Measurements from ENCODE around the gene PRDM16.

The PRDM16 gene

DNA sequence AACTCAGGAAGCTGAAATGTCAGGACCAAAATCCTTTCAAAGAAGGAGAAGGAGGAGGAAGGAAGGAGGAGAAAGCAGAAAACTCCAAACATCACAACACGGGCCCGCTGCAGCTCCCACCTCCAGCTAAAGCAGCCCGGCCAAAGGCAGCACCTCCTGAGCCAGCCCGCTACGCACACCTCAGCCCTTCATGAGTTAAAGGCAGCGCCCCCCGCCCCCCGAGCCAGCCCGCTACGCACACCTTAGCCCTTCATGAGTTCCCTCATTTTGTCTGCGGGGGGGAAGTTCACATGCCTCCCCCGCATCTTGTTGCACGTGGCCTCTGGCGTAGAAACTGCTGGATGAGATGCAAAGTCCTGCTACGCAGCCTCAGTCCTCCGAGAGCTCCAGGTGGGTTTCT lies 294.8 kb downstream of the PRDM16 start:
- Histone ChIP-seq H3K27me3 (ENCODE audit: insufficient read depth, low read length, poor library complexity, severe bottlenecking) (no peaks in the 10 kb centered on the region), H3K4me2 (ENCODE audit: low read depth, low read length, poor library complexity, severe bottlenecking) (no peak overlapping the region), H4K20me1 (ENCODE audit: insufficient read depth, low read length, poor library complexity, severe bottlenecking) (no peaks in the 10 kb centered on the region)

GRCh38 chr1:3364551-3364950 lies 295.5 kb downstream of the PRDM16 start:
- H3K9me3 ChIP-seq (ENCODE audit: insufficient read depth, low read depth, low read length), result no peaks in the 10 kb centered on the region
- H3K27me3 ChIP-seq (ENCODE audit: insufficient read depth, low read length, poor library complexity, severe bottlenecking), result no peaks in the 10 kb centered on the region
- H3K79me2 ChIP-seq (ENCODE audit: insufficient read depth, low read length), result no peaks in the 10 kb centered on the region
- TF ChIP-seq CTCF (conservative IDR thresholded peaks at IDR 0.05; ENCODE audit: low read length) (no peak), EZH2phosphoT487 (IDR thresholded peaks at IDR 0.05; ENCODE audit: borderline replicate concordance) (no peak)
- H3K9me2 ChIP-seq (replicated peaks; ENCODE audit: low read depth, low read length), result no peaks in the 10 kb centered on the region
- no peak overlapping the region for H2AFZ ChIP-seq (ENCODE audit: low read length)
- H3F3A ChIP-seq (ENCODE audit: low read depth), result no peaks in the 10 kb centered on the region
- no peaks in the 10 kb centered on the region for H3K4me1 ChIP-seq (ENCODE audit: insufficient read depth, low read length, poor library complexity, severe bottlenecking)
- H3K36me3 ChIP-seq (ENCODE audit: insufficient read depth, low read length), result no peaks in the 10 kb centered on the region
- no peak overlapping the region for H3K4me2 ChIP-seq (ENCODE audit: low read depth, low read length, poor library complexity, severe bottlenecking)
- H4K20me1 ChIP-seq (ENCODE audit: insufficient read depth, low read length, poor library complexity, severe bottlenecking), result no peaks in the 10 kb centered on the region
- H3K4me3 ChIP-seq (ENCODE audit: low read length, poor library complexity, severe bottlenecking), result no peak overlapping the region
- H3K9ac ChIP-seq (ENCODE audit: low read depth, low read length, poor library complexity, severe bottlenecking), result no peak overlapping the region

More for the DNA sequence above, 294.8 kb downstream of the PRDM16 start:
- Histone ChIP-seq H3K4me3 (ENCODE audit: low read length, poor library complexity, severe bottlenecking) (no peak overlapping the region), H2AFZ (ENCODE audit: low read length) (no peak overlapping the region), H3K79me2 (ENCODE audit: insufficient read depth, low read length) (no peaks in the 10 kb centered on the region), H3K4me1 (ENCODE audit: insufficient read depth, low read length, poor library complexity, severe bottlenecking) (no peaks in the 10 kb centered on the region), H3K9ac (ENCODE audit: low read depth, low read length, poor library complexity, severe bottlenecking) (no peak overlapping the region), H3K9me3 (ENCODE audit: insufficient read depth, low read depth, low read length) (no peaks in the 10 kb centered on the region), H3K36me3 (ENCODE audit: insufficient read depth, low read length) (peaks cover 2% of the 10 kb centered on the region; the same call in 1 of the 2 replicates), H3K9me2 (replicated peaks; ENCODE audit: low read depth, low read length) (no peaks in the 10 kb centered on the region), H3F3A (ENCODE audit: low read depth) (no peaks in the 10 kb centered on the region)
- TF ChIP-seq EZH2phosphoT487 (IDR thresholded peaks at IDR 0.05; ENCODE audit: borderline replicate concordance), result no peak
- TF ChIP-seq CTCF (conservative IDR thresholded peaks at IDR 0.05; ENCODE audit: low read length), result no peak

- H3F3A ChIP-seq (ENCODE audit: low read depth), result no peaks in the 10 kb centered on the region
- H3K9me3 ChIP-seq (ENCODE audit: insufficient read depth, low read depth, low read length), result no peaks in the 10 kb centered on the region
Observed at GRCh38 chr1:3364983-3365382, 296.0 kb downstream of the PRDM16 start.

More at GRCh38 chr1:3364983-3365382, 296.0 kb downstream of the PRDM16 start:
- no peaks in the 10 kb centered on the region for H3K9me2 ChIP-seq (replicated peaks; ENCODE audit: low read depth, low read length)
- H3K9ac ChIP-seq (ENCODE audit: low read depth, low read length, poor library complexity, severe bottlenecking), result no peak overlapping the region
- no peaks in the 10 kb centered on the region for H4K20me1 ChIP-seq (ENCODE audit: insufficient read depth, low read length, poor library complexity, severe bottlenecking)
- no peaks in the 10 kb centered on the region for H3K4me1 ChIP-seq (ENCODE audit: insufficient read depth, low read length, poor library complexity, severe bottlenecking)
- no peak for TF ChIP-seq CTCF (conservative IDR thresholded peaks at IDR 0.05; ENCODE audit: low read length)
- no peak for TF ChIP-seq EZH2phosphoT487 (IDR thresholded peaks at IDR 0.05; ENCODE audit: borderline replicate concordance)
- H3K36me3 ChIP-seq (ENCODE audit: insufficient read depth, low read length), result no peaks in the 10 kb centered on the region
- no peaks in the 10 kb centered on the region for H3K79me2 ChIP-seq (ENCODE audit: insufficient read depth, low read length)
- H3K4me2 ChIP-seq (ENCODE audit: low read depth, low read length, poor library complexity, severe bottlenecking), result no peak overlapping the region
- H3K4me3 ChIP-seq (ENCODE audit: low read length, poor library complexity, severe bottlenecking), result no peak overlapping the region
- no peak overlapping the region for H2AFZ ChIP-seq (ENCODE audit: low read length)
- no peaks in the 10 kb centered on the region for H3K27me3 ChIP-seq (ENCODE audit: insufficient read depth, low read length, poor library complexity, severe bottlenecking)
